Mesodermal cell (in vitro differentiated cells): Measurements from ENCODE around the gene GHRHR.

Experiments
- H3K27ac ChIP-seq: 2 replicates; pipeline ENCODE4 v1.7.0; 2013; ENCODE audit warnings: mild to moderate bottlenecking, low read depth, low read length, moderate library complexity; ENCODE audit not compliant: severe bottlenecking
- H3K36me3 ChIP-seq: 2 replicates; pipeline ENCODE4 v1.7.1; 2013; ENCODE audit warnings: mild to moderate bottlenecking, low read length, moderate library complexity; ENCODE audit not compliant: control insufficient read depth, insufficient read depth
- H3K4me1 ChIP-seq: one replicate; pipeline ENCODE4 v1.7.1; 2013; ENCODE audit warnings: mild to moderate bottlenecking, low read length; ENCODE audit not compliant: insufficient read depth, control insufficient read depth, poor library complexity, severe bottlenecking
- H3K4me3 ChIP-seq: 2 replicates; pipeline ENCODE4 v1.7.0; 2013; ENCODE audit warnings: low read length, control low read depth, mild to moderate bottlenecking; ENCODE audit not compliant: insufficient read depth, poor library complexity, severe bottlenecking; ENCODE audit errors: extremely low read depth
- H3K9me3 ChIP-seq: 2 replicates; pipeline ENCODE4 v1.7.1; 2013; ENCODE audit warnings: mild to moderate bottlenecking, low read length, moderate library complexity; ENCODE audit not compliant: control insufficient read depth
- WGBS, 2 experiments: methylation state at CpG; one replicate each; pipeline ENCODE4 v1.1.5; 2013; ENCODE audit warnings: missing lambda C conversion rate in 2 of 2; ENCODE audit not compliant: insufficient coverage in 2 of 2; 5-methylcytosine and 5-hydroxymethylcytosine counted together

GHRHR gene

GRCh38 chr7:30986331-30986730 is 22.6 kb downstream of the GHRHR start:
- Histone ChIP-seq H3K9me3 (no peaks in the 10 kb centered on the region), H3K4me1 (peaks cover 11% of the 10 kb centered on the region), H3K27ac (no peak overlapping the region), H3K4me3 (no peak overlapping the region), H3K36me3 (no peaks in the 10 kb centered on the region)
- 86 to 90% methylated on average over 3 to 8 of the region's 8 CpGs for WGBS, 2 experiments

- H3K4me3 ChIP-seq = no peak overlapping the region
- 31 to 37% methylated on average over 14 of the region's 16 CpGs for WGBS, 2 experiments
- H3K36me3 ChIP-seq = no peaks in the 10 kb centered on the region
- H3K4me1 ChIP-seq = peaks cover 11% of the 10 kb centered on the region
- no peak overlapping the region for H3K27ac ChIP-seq
- H3K9me3 ChIP-seq = no peaks in the 10 kb centered on the region
These were observed 23.0 kb downstream of the GHRHR start for GRCh38 chr7:30986738-30987137.

GRCh38 chr7:30987178-30987577 is 23.4 kb downstream of the GHRHR start:
- H3K36me3 ChIP-seq = no peaks in the 10 kb centered on the region
- H3K27ac ChIP-seq = no peak overlapping the region
- H3K4me1 ChIP-seq = peaks cover 11% of the 10 kb centered on the region
- no peaks in the 10 kb centered on the region for H3K9me3 ChIP-seq
- H3K4me3 ChIP-seq = no peak overlapping the region
- 88 to 94% methylated on average over 5 to 6 of the region's 7 CpGs for WGBS, 2 experiments

GRCh38 chr7:30987936-30988335 is 24.2 kb downstream of the GHRHR start:
- Histone ChIP-seq H3K36me3 (no peaks in the 10 kb centered on the region), H3K27ac (no peak overlapping the region), H3K9me3 (no peaks in the 10 kb centered on the region), H3K4me3 (no peak overlapping the region), H3K4me1 (peaks cover 11% of the 10 kb centered on the region)
- WGBS, 2 experiments = 84 to 93% methylated on average over 5 of the region's 5 CpGs

- Histone ChIP-seq H3K27ac (no peak overlapping the region), H3K4me3 (no peak overlapping the region), H3K4me1 (peaks cover 11% of the 10 kb centered on the region), H3K36me3 (no peaks in the 10 kb centered on the region), H3K9me3 (no peaks in the 10 kb centered on the region)
- WGBS, 2 experiments = 69 to 70% methylated on average over 15 to 17 of the region's 19 CpGs
These were observed 24.7 kb downstream of the GHRHR start for GRCh38 chr7:30988351-30989005.

- H3K27ac ChIP-seq = no peak overlapping the region
- no peaks in the 10 kb centered on the region for H3K36me3 ChIP-seq
- no peak overlapping the region for H3K4me3 ChIP-seq
- H3K4me1 ChIP-seq = peaks cover 8% of the 10 kb centered on the region
- no peaks in the 10 kb centered on the region for H3K9me3 ChIP-seq
- WGBS, 2 experiments = 78 to 81% methylated on average over 13 to 15 of the region's 16 CpGs
These were observed 25.5 kb downstream of the GHRHR start for GRCh38 chr7:30989008-30989823.

- Histone ChIP-seq H3K9me3 (no peaks in the 10 kb centered on the region), H3K4me1 (no peaks in the 10 kb centered on the region), H3K4me3 (no peak overlapping the region), H3K36me3 (no peaks in the 10 kb centered on the region), H3K27ac (no peak overlapping the region)
- 88 to 89% methylated on average over 10 of the region's 10 CpGs for WGBS, 2 experiments
These were observed 26.3 kb downstream of the GHRHR start for GRCh38 chr7:30989824-30990672.

GRCh38 chr7:30990673-30991170 is 27.0 kb downstream of the GHRHR start:
- Histone ChIP-seq H3K27ac (no peak overlapping the region), H3K4me3 (no peak overlapping the region), H3K9me3 (no peaks in the 10 kb centered on the region), H3K36me3 (no peaks in the 10 kb centered on the region), H3K4me1 (no peaks in the 10 kb centered on the region)
- WGBS, 2 experiments = 100% methylated on average over 4 of the region's 6 CpGs

- H3K4me1 ChIP-seq = no peaks in the 10 kb centered on the region
- no peak overlapping the region for H3K4me3 ChIP-seq
- no peaks in the 10 kb centered on the region for H3K9me3 ChIP-seq
- H3K27ac ChIP-seq = no peak overlapping the region
- 91 to 95% methylated on average over 15 to 17 of the region's 18 CpGs for WGBS, 2 experiments
- no peaks in the 10 kb centered on the region for H3K36me3 ChIP-seq
These were observed 28.7 kb downstream of the GHRHR start for GRCh38 chr7:30992414-30992813.

GRCh38 chr7:30994206-30995100 is 30.7 kb downstream of the GHRHR start:
- no peak overlapping the region for H3K4me3 ChIP-seq
- H3K27ac ChIP-seq = no peak overlapping the region
- H3K9me3 ChIP-seq = no peaks in the 10 kb centered on the region
- WGBS, 2 experiments = 94 to 96% methylated on average over 21 to 37 of the region's 39 CpGs
- no peaks in the 10 kb centered on the region for H3K36me3 ChIP-seq
- H3K4me1 ChIP-seq = no peaks in the 10 kb centered on the region
